ENCODE data around the gene NANOS2.

The NANOS2 gene

GRCh38 chr19:45931055-45931454 lies 16.5 kb upstream of the NANOS2 start:
- no peak for ATAC-seq
- no peak for TF ChIP-seq PATZ1 (CRISPR knock-in tag; IDR thresholded peaks at IDR 0.05; ENCODE audit: borderline replicate concordance)
- TF ChIP-seq RARB (CRISPR knock-in tag; IDR thresholded peaks at IDR 0.05) = no peak
- no peak for TF ChIP-seq GLIS3 (CRISPR knock-in tag; IDR thresholded peaks at IDR 0.05)
- no peak for TF ChIP-seq ZNF565 (CRISPR knock-in tag; conservative IDR thresholded peaks at IDR 0.05; ENCODE audit: low read depth)
- no peak for TF ChIP-seq CSDC2 (CRISPR knock-in tag; IDR thresholded peaks at IDR 0.05)
- TF ChIP-seq POU6F1 (CRISPR knock-in tag; IDR thresholded peaks at IDR 0.05; ENCODE audit: borderline replicate concordance, low read depth) = no peak
- no peak for TF ChIP-seq ZC3H10 (CRISPR knock-in tag; IDR thresholded peaks at IDR 0.05)
- TF ChIP-seq PPARA (CRISPR knock-in tag; IDR thresholded peaks at IDR 0.05; ENCODE audit: borderline replicate concordance) = no peak
- no peak for TF ChIP-seq OSR1 (CRISPR knock-in tag; IDR thresholded peaks at IDR 0.05)
- no peak for TF ChIP-seq ZNF70 (CRISPR knock-in tag; IDR thresholded peaks at IDR 0.05)
- no peak for TF ChIP-seq TCF4 (CRISPR knock-in tag; IDR thresholded peaks at IDR 0.05; ENCODE audit: borderline replicate concordance)
- no peak for TF ChIP-seq ZFP3 (CRISPR knock-in tag; IDR thresholded peaks at IDR 0.05)
- no peak for TF ChIP-seq TSHZ2 (CRISPR knock-in tag; IDR thresholded peaks at IDR 0.05)
- no peak for TF ChIP-seq CREB5 (CRISPR knock-in tag; IDR thresholded peaks at IDR 0.05; ENCODE audit: low read depth)
- no peak for TF ChIP-seq CSRNP3 (CRISPR knock-in tag; IDR thresholded peaks at IDR 0.05)
- no peak for TF ChIP-seq SNAI2 (CRISPR knock-in tag; IDR thresholded peaks at IDR 0.05)
- TF ChIP-seq TOX (CRISPR knock-in tag; IDR thresholded peaks at IDR 0.05; ENCODE audit: borderline replicate concordance) = no peak
- TF ChIP-seq BACH2 (CRISPR knock-in tag; IDR thresholded peaks at IDR 0.05; ENCODE audit: borderline replicate concordance) = no peak

- TF ChIP-seq PPARA (CRISPR knock-in tag; IDR thresholded peaks at IDR 0.05; ENCODE audit: borderline replicate concordance) = no peak
- TF ChIP-seq CREB5 (CRISPR knock-in tag; IDR thresholded peaks at IDR 0.05; ENCODE audit: low read depth) = no peak
- TF ChIP-seq CSRNP3 (CRISPR knock-in tag; IDR thresholded peaks at IDR 0.05) = no peak
- ATAC-seq = no peak
Observed at GRCh38 chr19:45929247-45929646, 14.7 kb upstream of the NANOS2 start.

Data from SK-N-SH treated with all-trans-retinoic acid at 6 μM for 48 hours (cell line).